Common myeloid progenitor, CD34-positive (primary cell): ENCODE data around the gene CFAP54.

Experiments used
- CTCF ChIA-PET: fragments of 350-600 bp; sonication (Branson Sonifier 250); formaldehyde crosslinking; loops from one replicate; lab custom pipeline; 2021; ENCODE audit warnings: antibody characterized with exemption; lab: Charles Lee
- POLR2A ChIA-PET: fragments of 350-600 bp; sonication (Branson Sonifier 250); formaldehyde crosslinking; loops from one replicate; lab custom pipeline; 2021; ENCODE audit warnings: antibody characterized with exemption; lab: Charles Lee
- DNase-seq, 3 donors: peaks; one replicate each; pipeline versions ENCODE4 v3.0.0 to v3.0.0-alpha.2; 2013
- H3K27ac ChIP-seq, 2 experiments: 1 replicate in 1 of 2; 2 replicates in 1 of 2; pipeline ENCODE4 v1.7.0; 2013; ENCODE audit warnings: inconsistent platforms in 2 of 2, low read length in 2 of 2, mild to moderate bottlenecking in 2 of 2, low read depth in 1 of 2, moderate library complexity in 1 of 2; ENCODE audit not compliant: severe bottlenecking in 2 of 2, insufficient read depth in 1 of 2, poor library complexity in 1 of 2
- H3K27me3 ChIP-seq, 5 experiments: replicated peaks in 2 of 5; 1 replicate in 3 of 5; 2 replicates in 2 of 5; pipeline versions ENCODE4 v1.6.1 to v1.7.0; 2013; ENCODE audit warnings: low read length in 4 of 5, mild to moderate bottlenecking in 2 of 5, moderate library complexity in 2 of 5, inconsistent platforms in 1 of 5; ENCODE audit not compliant: insufficient read depth in 5 of 5, control insufficient read depth in 4 of 5
- H3K36me3 ChIP-seq, 4 experiments: 1 replicate in 2 of 4; 2 replicates in 2 of 4; pipeline versions ENCODE4 v1.6.1 to v1.7.0; 2013; ENCODE audit warnings: low read length in 3 of 4, control low read depth in 1 of 4, mild to moderate bottlenecking in 1 of 4; ENCODE audit not compliant: control insufficient read depth in 4 of 4, insufficient read depth in 4 of 4
- H3K4me1 ChIP-seq, 4 experiments: 1 replicate in 3 of 4; 2 replicates in 1 of 4; pipeline versions ENCODE4 v1.6.1 to v1.7.1; 2013; ENCODE audit warnings: low read length in 3 of 4, mild to moderate bottlenecking in 3 of 4, control low read depth in 1 of 4, inconsistent platforms in 1 of 4, moderate library complexity in 1 of 4; ENCODE audit not compliant: control insufficient read depth in 4 of 4, insufficient read depth in 4 of 4; ENCODE audit errors: control extremely low read depth in 1 of 4
- H3K4me3 ChIP-seq, 7 experiments: 1 replicate in 4 of 7; 2 replicates in 3 of 7; pipeline versions ENCODE4 v1.5.1 to v1.7.0; 2013; ENCODE audit warnings: mild to moderate bottlenecking in 7 of 7, low read length in 6 of 7, moderate library complexity in 6 of 7, inconsistent platforms in 2 of 7, low read depth in 2 of 7, control low read depth in 1 of 7; ENCODE audit not compliant: insufficient read depth in 4 of 7, control insufficient read depth in 1 of 7; ENCODE audit errors: extremely low read depth in 1 of 7
- H3K9me3 ChIP-seq, 5 experiments: 1 replicate in 4 of 5; 2 replicates in 1 of 5; pipeline versions ENCODE4 v1.6.1 to v1.7.1; 2013; ENCODE audit warnings: low read length in 4 of 5, mild to moderate bottlenecking in 2 of 5, inconsistent platforms in 1 of 5, low read depth in 1 of 5, moderate library complexity in 1 of 5; ENCODE audit not compliant: control insufficient read depth in 4 of 5, insufficient read depth in 2 of 5; ENCODE audit errors: control extremely low read depth in 1 of 5
- WGBS: methylation state at CpG from one replicate; pipeline ENCODE4 v1.1.5; 2013; ENCODE audit not compliant: insufficient coverage; 5-methylcytosine and 5-hydroxymethylcytosine counted together

Gene CFAP54

GRCh38 chr12:96808587-96808986 lies 319.2 kb downstream of the CFAP54 start:
- Histone ChIP-seq H3K36me3 (no peaks in the 10 kb centered on the region), H3K4me1 (no peaks in the 10 kb centered on the region), H3K9me3 (peaks cover 0 to 12% (median 0%) of the 10 kb centered on the region in 5 experiments), H3K4me3 (no peak overlapping the region), H3K27ac (no peak overlapping the region), H3K27me3 (peaks cover 0 to 3% (median 0%) of the 10 kb centered on the region in 5 experiments)
- DNase-seq: no peak
- ChIA-PET POLR2A (no interaction called here), CTCF (no interaction called here)
- WGBS: 100% methylated on average over 1 of the region's 3 CpGs

- H3K27ac ChIP-seq: no peak overlapping the region
- DNase-seq: no peak
- peaks cover 0 to 4% (median 0%) of the 10 kb centered on the region in 5 experiments for H3K9me3 ChIP-seq
- H3K27me3 ChIP-seq: peaks cover 0 to 3% (median 0%) of the 10 kb centered on the region in 5 experiments
- H3K4me3 ChIP-seq: no peak overlapping the region
- ChIA-PET CTCF (no interaction called here), POLR2A (no interaction called here)
- H3K4me1 ChIP-seq: no peaks in the 10 kb centered on the region
- no peaks in the 10 kb centered on the region for H3K36me3 ChIP-seq
These were observed 320.1 kb downstream of the CFAP54 start for GRCh38 chr12:96809522-96809921.

- POLR2A ChIA-PET: no interaction called here
- CTCF ChIA-PET: no interaction called here
- Histone ChIP-seq H3K4me3 (no peak overlapping the region), H3K27me3 (peaks cover 0 to 3% (median 0%) of the 10 kb centered on the region in 5 experiments), H3K9me3 (no peaks in the 10 kb centered on the region), H3K27ac (no peak overlapping the region), H3K4me1 (no peaks in the 10 kb centered on the region), H3K36me3 (no peaks in the 10 kb centered on the region)
- WGBS: 92% methylated on average over 1 of the region's 2 CpGs
- DNase-seq: no peak
These were observed 320.7 kb downstream of the CFAP54 start for GRCh38 chr12:96810057-96810456.

- WGBS: 100% methylated on average over 3 of the region's 3 CpGs
- Histone ChIP-seq H3K4me3 (no peak overlapping the region), H3K9me3 (no peaks in the 10 kb centered on the region), H3K27me3 (peaks cover 0 to 3% (median 0%) of the 10 kb centered on the region in 5 experiments), H3K27ac (no peak overlapping the region), H3K4me1 (no peaks in the 10 kb centered on the region), H3K36me3 (no peaks in the 10 kb centered on the region)
- POLR2A ChIA-PET: no interaction called here
- no peak for DNase-seq
- CTCF ChIA-PET: no interaction called here
These were observed 321.1 kb downstream of the CFAP54 start for GRCh38 chr12:96810477-96810876.

GRCh38 chr12:96811083-96811482 lies 321.7 kb downstream of the CFAP54 start:
- 75% methylated on average over 2 of the region's 3 CpGs for WGBS
- Histone ChIP-seq H3K4me1 (no peaks in the 10 kb centered on the region), H3K4me3 (no peak overlapping the region), H3K27ac (no peak overlapping the region), H3K36me3 (no peaks in the 10 kb centered on the region), H3K9me3 (no peaks in the 10 kb centered on the region), H3K27me3 (peaks cover 0 to 3% (median 0%) of the 10 kb centered on the region in 5 experiments)
- DNase-seq: no peak
- ChIA-PET CTCF (no interaction called here), POLR2A (no interaction called here)

- H3K9me3 ChIP-seq: no peaks in the 10 kb centered on the region
- no peak for DNase-seq
- H3K4me3 ChIP-seq: no peak overlapping the region
- WGBS: no CpG with 5 or more reads among the region's 2 CpGs
- H3K36me3 ChIP-seq: no peaks in the 10 kb centered on the region
- H3K27ac ChIP-seq: no peak overlapping the region
- CTCF ChIA-PET: no interaction called here
- POLR2A ChIA-PET: no interaction called here
- H3K27me3 ChIP-seq: peaks cover 0 to 3% (median 0%) of the 10 kb centered on the region in 5 experiments
- no peaks in the 10 kb centered on the region for H3K4me1 ChIP-seq
These were observed 322.8 kb downstream of the CFAP54 start for GRCh38 chr12:96812153-96812552.

- POLR2A ChIA-PET: no interaction called here
These were observed 324.8 kb downstream of the CFAP54 start for GRCh38 chr12:96814200-96814599.

More at GRCh38 chr12:96814200-96814599, 324.8 kb downstream of the CFAP54 start:
- Histone ChIP-seq H3K27ac (no peak overlapping the region), H3K4me1 (no peaks in the 10 kb centered on the region), H3K27me3 (peaks cover 0 to 3% (median 0%) of the 10 kb centered on the region in 5 experiments), H3K36me3 (no peaks in the 10 kb centered on the region), H3K9me3 (no peaks in the 10 kb centered on the region), H3K4me3 (no peak overlapping the region)
- CTCF ChIA-PET: no interaction called here
- 100% methylated on average over 1 of the region's 2 CpGs for WGBS
- no peak for DNase-seq
